ENCODE data around the gene SOX30.
A peak's percentile ranks its signal among the peaks of the same experiment; 100 is the strongest.

SOX30 gene

DNA sequence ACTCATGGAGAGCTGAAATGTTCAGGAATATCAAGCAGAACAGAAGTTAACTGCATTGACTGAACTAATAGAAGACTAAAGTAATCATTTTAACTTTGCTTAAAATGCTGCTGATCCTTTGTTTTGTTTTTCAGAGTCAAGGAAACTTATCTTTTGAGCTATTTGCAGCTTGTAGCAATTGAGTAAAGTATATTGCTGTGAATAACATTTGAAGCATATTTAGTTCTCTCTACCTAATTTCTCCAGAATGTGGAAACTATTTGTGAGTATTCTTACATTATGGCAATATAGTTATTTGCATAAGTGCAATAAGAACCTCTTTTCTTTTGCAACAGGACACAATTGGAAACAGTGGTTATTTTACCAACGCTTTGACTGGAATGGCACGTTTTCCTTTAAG, 5.3 kb upstream of the SOX30 start:
- H3K4me1 ChIP-seq (ENCODE audit: low read length): no peaks in the 10 kb centered on the region
- no peak overlapping the region for H3K4me2 ChIP-seq (ENCODE audit: low read depth, low read length)
- no peaks in the 10 kb centered on the region for H3K27me3 ChIP-seq (replicated peaks; ENCODE audit: insufficient read depth, low read length)
- no peak overlapping the region for H3K9ac ChIP-seq (ENCODE audit: low read length)
- no peak overlapping the region for H3K4me3 ChIP-seq (ENCODE audit: low read length)
- TF ChIP-seq, protein P1, sequence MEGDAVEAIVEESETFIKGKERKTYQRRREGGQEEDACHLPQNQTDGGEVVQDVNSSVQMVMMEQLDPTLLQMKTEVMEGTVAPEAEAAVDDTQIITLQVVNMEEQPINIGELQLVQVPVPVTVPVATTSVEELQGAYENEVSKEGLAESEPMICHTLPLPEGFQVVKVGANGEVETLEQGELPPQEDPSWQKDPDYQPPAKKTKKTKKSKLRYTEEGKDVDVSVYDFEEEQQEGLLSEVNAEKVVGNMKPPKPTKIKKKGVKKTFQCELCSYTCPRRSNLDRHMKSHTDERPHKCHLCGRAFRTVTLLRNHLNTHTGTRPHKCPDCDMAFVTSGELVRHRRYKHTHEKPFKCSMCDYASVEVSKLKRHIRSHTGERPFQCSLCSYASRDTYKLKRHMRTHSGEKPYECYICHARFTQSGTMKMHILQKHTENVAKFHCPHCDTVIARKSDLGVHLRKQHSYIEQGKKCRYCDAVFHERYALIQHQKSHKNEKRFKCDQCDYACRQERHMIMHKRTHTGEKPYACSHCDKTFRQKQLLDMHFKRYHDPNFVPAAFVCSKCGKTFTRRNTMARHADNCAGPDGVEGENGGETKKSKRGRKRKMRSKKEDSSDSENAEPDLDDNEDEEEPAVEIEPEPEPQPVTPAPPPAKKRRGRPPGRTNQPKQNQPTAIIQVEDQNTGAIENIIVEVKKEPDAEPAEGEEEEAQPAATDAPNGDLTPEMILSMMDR (IDR thresholded peaks at IDR 0.05; ENCODE audit: low read length): no peak
- TF ChIP-seq EZH2 (optimal IDR thresholded peaks at IDR 0.05; ENCODE audit: low read depth, low read length): no peak
- H3K27ac ChIP-seq (ENCODE audit: low read length): no peak overlapping the region
- H4K20me1 ChIP-seq (ENCODE audit: insufficient read depth, low read length): no peaks in the 10 kb centered on the region
- H3K9me2 ChIP-seq (replicated peaks; ENCODE audit: insufficient read depth, low read length): no peaks in the 10 kb centered on the region
- no peaks in the 10 kb centered on the region for H3K36me3 ChIP-seq (replicated peaks; ENCODE audit: insufficient read depth, low read length)
- H3K9me3 ChIP-seq (replicated peaks; ENCODE audit: insufficient read depth, low read length): no peaks in the 10 kb centered on the region
- no peaks in the 10 kb centered on the region for H3K79me2 ChIP-seq (ENCODE audit: low read length)
- H2AFZ ChIP-seq (ENCODE audit: low read length): no peak overlapping the region
- no peak for DNase-seq
- no peaks in the 10 kb centered on the region for H3F3A ChIP-seq (ENCODE audit: insufficient read depth, low read length)

- TF ChIP-seq EZH2 (optimal IDR thresholded peaks at IDR 0.05; ENCODE audit: low read depth, low read length): no peak
- TF ChIP-seq, protein P1 (IDR thresholded peaks at IDR 0.05; ENCODE audit: low read length): peak; percentile 59
- H4K20me1 ChIP-seq (ENCODE audit: insufficient read depth, low read length): no peaks in the 10 kb centered on the region
- H3K9me3 ChIP-seq (replicated peaks; ENCODE audit: insufficient read depth, low read length): no peaks in the 10 kb centered on the region
- H3K27ac ChIP-seq (ENCODE audit: low read length): no peak overlapping the region
- H2AFZ ChIP-seq (ENCODE audit: low read length): peak overlapping the region; percentile 90
- no peaks in the 10 kb centered on the region for H3F3A ChIP-seq (ENCODE audit: insufficient read depth, low read length)
- H3K79me2 ChIP-seq (ENCODE audit: low read length): no peaks in the 10 kb centered on the region
- peak; percentile 89 for DNase-seq
- H3K4me3 ChIP-seq (ENCODE audit: low read length): peak overlapping the region; percentile 50; the same call in 1 of the 2 replicates
- H3K27me3 ChIP-seq (replicated peaks; ENCODE audit: insufficient read depth, low read length): no peaks in the 10 kb centered on the region
- peak overlapping the region; percentile 83 for H3K4me2 ChIP-seq (ENCODE audit: low read depth, low read length)
- no peaks in the 10 kb centered on the region for H3K36me3 ChIP-seq (replicated peaks; ENCODE audit: insufficient read depth, low read length)
- H3K9me2 ChIP-seq (replicated peaks; ENCODE audit: insufficient read depth, low read length): no peaks in the 10 kb centered on the region
- no peak overlapping the region for H3K9ac ChIP-seq (ENCODE audit: low read length)
- 0 out of 2 replicates have a peak, but pooled peaks cover 3% of the 10 kb centered on the region for H3K4me1 ChIP-seq (ENCODE audit: low read length)
Measured at GRCh38 chr5:157651623-157652376, 438 bp downstream of the SOX30 start.

DNA sequence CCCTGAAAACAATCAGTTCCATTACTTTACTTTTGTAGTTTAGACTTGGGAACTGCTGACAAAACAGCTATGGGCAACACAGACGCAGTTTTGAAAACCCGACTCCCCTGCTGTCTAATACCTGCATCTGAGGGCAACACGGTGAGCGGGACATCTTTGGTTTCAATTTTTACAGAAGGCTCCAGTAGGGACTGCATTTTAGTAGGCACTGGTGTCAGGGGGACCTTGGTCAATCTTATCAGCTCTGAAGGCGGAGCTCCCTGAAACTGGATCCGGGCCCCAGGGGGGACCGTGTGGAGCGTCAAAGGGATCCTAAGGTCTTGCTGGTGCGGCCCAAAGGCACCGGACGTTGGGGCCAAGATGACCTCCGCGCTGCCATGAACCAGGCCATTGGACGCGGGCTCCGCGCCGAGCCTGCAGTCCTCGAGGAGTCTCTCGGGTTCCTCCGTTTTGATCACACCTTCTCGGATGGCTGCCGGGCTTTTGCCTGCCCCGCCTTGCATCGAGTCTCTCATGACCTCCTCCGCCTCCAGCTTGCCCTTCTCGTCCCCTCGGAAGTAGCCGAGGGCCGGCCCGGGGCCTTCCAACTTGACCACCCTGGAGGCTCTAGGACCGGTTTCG, 1.1 kb downstream of the SOX30 start:
- H3K27me3 ChIP-seq (replicated peaks; ENCODE audit: insufficient read depth, low read length): no peaks in the 10 kb centered on the region
- H3K4me2 ChIP-seq (ENCODE audit: low read depth, low read length): peak overlapping the region; percentile 83; the same call in 1 of the 2 replicates
- no peaks in the 10 kb centered on the region for H3K36me3 ChIP-seq (replicated peaks; ENCODE audit: insufficient read depth, low read length)
- H3K9ac ChIP-seq (ENCODE audit: low read length): no peak overlapping the region
- H2AFZ ChIP-seq (ENCODE audit: low read length): peak overlapping the region; percentile 90
- TF ChIP-seq, protein P1 (IDR thresholded peaks at IDR 0.05; ENCODE audit: low read length): no peak
- TF ChIP-seq EZH2 (optimal IDR thresholded peaks at IDR 0.05; ENCODE audit: low read depth, low read length) (no peak), EZH2phosphoT487 (IDR thresholded peaks at IDR 0.05; ENCODE audit: low read length) (no peak)
- no peaks in the 10 kb centered on the region for H3K79me2 ChIP-seq (ENCODE audit: low read length)
- H3F3A ChIP-seq (ENCODE audit: insufficient read depth, low read length): no peaks in the 10 kb centered on the region
- H3K4me3 ChIP-seq (ENCODE audit: low read length): no peak overlapping the region
- no peak for DNase-seq
- H3K27ac ChIP-seq (ENCODE audit: low read length): no peak overlapping the region
- H3K9me3 ChIP-seq (replicated peaks; ENCODE audit: insufficient read depth, low read length): no peaks in the 10 kb centered on the region
- H3K4me1 ChIP-seq (ENCODE audit: low read length): 0 out of 2 replicates have a peak, but pooled peaks cover 3% of the 10 kb centered on the region
- no peaks in the 10 kb centered on the region for H3K9me2 ChIP-seq (replicated peaks; ENCODE audit: insufficient read depth, low read length)
- no peaks in the 10 kb centered on the region for H4K20me1 ChIP-seq (ENCODE audit: insufficient read depth, low read length)
